Placental pericyte (primary cell): ENCODE results near the gene PRIMPOL. TPM values are rescaled to one million over a fixed set of nuclear protein-coding genes. Genes with fewer than 3 reads are reported as not detected.

Experiments used
- total RNA-seq: library from RNA; depleted of rRNA; stranded (reverse); fragments of >200 nt; gene quantifications from 2 replicates; pipeline ENCODE4 v1.2.3, GENCODE V29; 2012

The PRIMPOL gene
- 6.8 and 16.8 TPM in 2 replicates for total RNA-seq

GRCh38 chr4:184649026-184649970 is at the start of gene PRIMPOL, which contains the start of gene CASP3:
PRIMPOL (plus strand) TSS chr4:184649738; CDS start chr4:184657141, 7,403 bp downstream.
CASP3 (minus strand) TSS chr4:184649447; CDS start chr4:184638453, 10,994 bp downstream.

GRCh38 chr4:184733654-184734524 is 84.4 kb downstream of the PRIMPOL start, which contains the start of gene CENPU:
CENPU (minus strand) TSS chr4:184734096; CDS start chr4:184734062, 34 bp downstream.

Other genes with a start within 250 kb of the PRIMPOL start
- 21.9 and 37.0 TPM in 2 replicates for gene IRF2, start 175.2 kb upstream of the PRIMPOL start, total RNA-seq
- gene CASP3, start 291 bp upstream of the PRIMPOL start, total RNA-seq = 37.2 and 52.5 TPM in 2 replicates
- 1.1 and 30.8 TPM in 2 replicates for gene CENPU, start 84.4 kb downstream of the PRIMPOL start, total RNA-seq
- 25.1 and 26.7 TPM in 2 replicates for gene ACSL1, start 176.2 kb downstream of the PRIMPOL start, total RNA-seq